SU-DHL-6 (cell line): Measurements from ENCODE around the gene NCDN.

Experiments
- CTCF ChIP-seq: fragments of 200-600 bp; sonication (generic); IDR thresholded peaks from one replicate; pipeline ENCODE4 v1.5.1; 2017; ENCODE audit warnings: antibody characterized with exemption, mild to moderate bottlenecking, low read length, moderate library complexity; ENCODE audit not compliant: insufficient read depth, poor library complexity, severe bottlenecking
- EZH2phosphoT487 ChIP-seq: fragments of 200-600 bp; sonication (generic), shearing (Covaris generic); conservative IDR thresholded peaks from 2 replicates; pipeline ENCODE4 v1.6.1; 2018; ENCODE audit warnings: mild to moderate bottlenecking, antibody characterized with exemption, low read length, moderate library complexity, mixed read lengths

- TF ChIP-seq CTCF (no peak), EZH2phosphoT487 (no peak)
Measured at GRCh38 chr1:35605071-35605866, 47.7 kb downstream of the NCDN start.
